AG09319 (cell line): ENCODE data around the gene OTOG.
"Not testable (repeated sequence)": the region's sequence is repeated elsewhere in the genome, so short reads cannot be mapped to it uniquely, and the experiment has no call there.

Experiments
- DNase-seq: peaks from one replicate; pipeline ENCODE4 v3.0.0-alpha.2; 2010; ENCODE audit warnings: low read depth; ENCODE audit errors: extremely low read depth
- CTCF ChIP-seq: IDR thresholded peaks from 2 replicates; pipeline ENCODE4 v1.5.1; 2011; ENCODE audit warnings: low read depth, mild to moderate bottlenecking, inconsistent platforms, low read length, moderate library complexity

The OTOG gene

GRCh38 chr11:17612221-17613188, 65.4 kb downstream of the OTOG start:
- TF ChIP-seq CTCF: no peak

GRCh38 chr11:17613428-17613962, 66.4 kb downstream of the OTOG start:
- no peak for TF ChIP-seq CTCF
- DNase-seq: no peak

More at GRCh38 chr11:17612221-17613188, 65.4 kb downstream of the OTOG start:
- DNase-seq: no peak

- TF ChIP-seq CTCF: no peak
- DNase-seq: no peak
These were observed 66.9 kb downstream of the OTOG start for GRCh38 chr11:17613983-17614382.

GRCh38 chr11:17622711-17623110, 75.7 kb downstream of the OTOG start:
- DNase-seq: not testable (repeated sequence)

GRCh38 chr11:17629113-17629512, 82.1 kb downstream of the OTOG start:
- TF ChIP-seq CTCF: no peak
- DNase-seq: no peak

- DNase-seq: no peak
- TF ChIP-seq CTCF: no peak
These were observed 83.9 kb downstream of the OTOG start for GRCh38 chr11:17630936-17631335.

GRCh38 chr11:17631702-17632365, 84.8 kb downstream of the OTOG start:
- DNase-seq: no peak
- no peak for TF ChIP-seq CTCF
